Eye (tissue), 1 donor: ENCODE results near the gene C12orf60.

Experiments
- DNase-seq: peaks from one replicate; pipeline ENCODE4 v3.0.0-alpha.2; 2015

C12orf60 gene

GRCh38 chr12:14839262-14839661 is 35.8 kb downstream of the C12orf60 start:
- no peak for DNase-seq

- DNase-seq, result no peak
Measured at GRCh38 chr12:14840616-14841015, 37.1 kb downstream of the C12orf60 start.

- no peak for DNase-seq
Measured at GRCh38 chr12:14841761-14842160, 38.3 kb downstream of the C12orf60 start.

- no peak for DNase-seq
Measured at GRCh38 chr12:14842315-14842714, 38.8 kb downstream of the C12orf60 start.

- no peak for DNase-seq
Measured at GRCh38 chr12:14843425-14843887, 40.0 kb downstream of the C12orf60 start, which contains the start of gene ART4. Gene ART4 (minus strand): TSS chr12:14843526. CDS start chr12:14843113, 413 bp downstream.

- DNase-seq, result no peak
Measured at GRCh38 chr12:14844401-14844800, 40.9 kb downstream of the C12orf60 start.

GRCh38 chr12:14845350-14845750 is 41.9 kb downstream of the C12orf60 start:
- peak; percentile 88 for DNase-seq

- DNase-seq, result no peak
Measured at GRCh38 chr12:14846042-14846587, 42.6 kb downstream of the C12orf60 start.

- no peak for DNase-seq
Measured at GRCh38 chr12:14846876-14847580, 43.6 kb downstream of the C12orf60 start.

GRCh38 chr12:14849661-14850060 is 46.2 kb downstream of the C12orf60 start:
- DNase-seq, result peak; percentile 60

GRCh38 chr12:14850929-14851663 is 47.6 kb downstream of the C12orf60 start:
- DNase-seq, result no peak

GRCh38 chr12:14852880-14853279 is 49.4 kb downstream of the C12orf60 start:
- no peak for DNase-seq

GRCh38 chr12:14853961-14854360 is 50.5 kb downstream of the C12orf60 start:
- no peak for DNase-seq

GRCh38 chr12:14854586-14855183 is 51.2 kb downstream of the C12orf60 start:
- no peak for DNase-seq

GRCh38 chr12:14858513-14858912 is 55.0 kb downstream of the C12orf60 start:
- DNase-seq, result no peak

- no peak for DNase-seq
Measured at GRCh38 chr12:14860490-14860889, 57.0 kb downstream of the C12orf60 start.

GRCh38 chr12:14868916-14869506 is 65.5 kb downstream of the C12orf60 start:
- DNase-seq, result no peak

GRCh38 chr12:14871247-14871646 is 67.8 kb downstream of the C12orf60 start:
- no peak for DNase-seq

GRCh38 chr12:14871886-14872285 is 68.4 kb downstream of the C12orf60 start:
- no peak for DNase-seq

- no peak for DNase-seq
Measured at GRCh38 chr12:14873440-14874185, 70.1 kb downstream of the C12orf60 start.
